Measurements from ENCODE around the gene SELENON. TPM values are rescaled to one million over a fixed set of nuclear protein-coding genes. Genes with fewer than 3 reads are reported as not detected.
A peak's percentile ranks its signal among the peaks of the same experiment; 100 is the strongest.

SELENON gene
- polyA plus RNA-seq = 10 to 100 TPM; 19.2 to 21.4 TPM

- Histone ChIP-seq H3K9me3 (ENCODE audit: control insufficient read depth in 2 of 2, insufficient read depth in 1 of 2, low read depth in 1 of 2, low read length in 1 of 2) (no peaks in the 10 kb centered on the region), H3K27me3 (ENCODE audit: control insufficient read depth in 1 of 2, insufficient read depth in 2 of 2, low read length in 2 of 2) (no peaks in the 10 kb centered on the region), H3K36me3 (ENCODE audit: control insufficient read depth in 2 of 2, insufficient read depth in 2 of 2, low read length in 1 of 2) (peaks cover 0 to 2% of the 10 kb centered on the region in 2 donors), H3K4me3 (ENCODE audit: low read depth in 1 of 2, low read length in 2 of 2) (peak within 1 kb of the TSS; percentile 61 to 77), H3K27ac (ENCODE audit: low read depth in 2 of 2, low read length in 1 of 2) (peak within 1 kb of the TSS; percentile 42 to 76), H3K4me1 (ENCODE audit: control insufficient read depth in 2 of 2, insufficient read depth in 2 of 2, low read length in 1 of 2) (peaks cover 0 to 19% of the 10 kb centered on the region in 2 donors)
- WGBS, 2 donors = 1% methylated on average over 50 to 91 of the region's 91 CpGs
Observed at GRCh38 chr1:25799935-25800702, at the start of gene SELENON. TSS of gene SELENON (plus strand) at chr1:25800193. CDS start at chr1:25800231, 38 bp downstream.

GRCh38 chr1:25750923-25751605 lies 48.9 kb upstream of the SELENON start:
- Histone ChIP-seq H3K36me3 (ENCODE audit: control insufficient read depth in 2 of 2, insufficient read depth in 2 of 2, low read length in 1 of 2) (no peaks in the 10 kb centered on the region), H3K9me3 (ENCODE audit: control insufficient read depth in 2 of 2, insufficient read depth in 1 of 2, low read depth in 1 of 2, low read length in 1 of 2) (no peaks in the 10 kb centered on the region), H3K27ac (ENCODE audit: low read depth in 2 of 2, low read length in 1 of 2) (no peak overlapping the region), H3K4me3 (ENCODE audit: low read depth in 1 of 2, low read length in 2 of 2) (no peak overlapping the region), H3K4me1 (ENCODE audit: control insufficient read depth in 2 of 2, insufficient read depth in 2 of 2, low read length in 1 of 2) (peaks cover 7 to 20% of the 10 kb centered on the region in 2 donors), H3K27me3 (ENCODE audit: control insufficient read depth in 1 of 2, insufficient read depth in 2 of 2, low read length in 2 of 2) (no peaks in the 10 kb centered on the region)
- WGBS, 2 donors = 84 to 89% methylated on average over 6 of the region's 6 CpGs

- peaks cover 3 to 11% of the 10 kb centered on the region in 2 donors for H3K4me1 ChIP-seq (ENCODE audit: control insufficient read depth in 2 of 2, insufficient read depth in 2 of 2, low read length in 1 of 2)
- no peaks in the 10 kb centered on the region for H3K36me3 ChIP-seq (ENCODE audit: control insufficient read depth in 2 of 2, insufficient read depth in 2 of 2, low read length in 1 of 2)
- peak overlapping the region in 1 of 2 donors; percentile 15 for H3K27ac ChIP-seq (ENCODE audit: low read depth in 2 of 2, low read length in 1 of 2)
- 34 to 49% methylated on average over 15 to 17 of the region's 17 CpGs for WGBS, 2 donors
- H3K4me3 ChIP-seq (ENCODE audit: low read depth in 1 of 2, low read length in 2 of 2) = no peak overlapping the region
- H3K9me3 ChIP-seq (ENCODE audit: control insufficient read depth in 2 of 2, insufficient read depth in 1 of 2, low read depth in 1 of 2, low read length in 1 of 2) = no peaks in the 10 kb centered on the region
- H3K27me3 ChIP-seq (ENCODE audit: control insufficient read depth in 1 of 2, insufficient read depth in 2 of 2, low read length in 2 of 2) = no peaks in the 10 kb centered on the region
Observed at GRCh38 chr1:25754470-25755181, 45.4 kb upstream of the SELENON start.

GRCh38 chr1:25755475-25756125 lies 44.4 kb upstream of the SELENON start:
- Histone ChIP-seq H3K27ac (ENCODE audit: low read depth in 2 of 2, low read length in 1 of 2) (no peak overlapping the region), H3K36me3 (ENCODE audit: control insufficient read depth in 2 of 2, insufficient read depth in 2 of 2, low read length in 1 of 2) (no peaks in the 10 kb centered on the region), H3K27me3 (ENCODE audit: control insufficient read depth in 1 of 2, insufficient read depth in 2 of 2, low read length in 2 of 2) (no peaks in the 10 kb centered on the region), H3K4me1 (ENCODE audit: control insufficient read depth in 2 of 2, insufficient read depth in 2 of 2, low read length in 1 of 2) (peaks cover 3 to 11% of the 10 kb centered on the region in 2 donors), H3K9me3 (ENCODE audit: control insufficient read depth in 2 of 2, insufficient read depth in 1 of 2, low read depth in 1 of 2, low read length in 1 of 2) (no peaks in the 10 kb centered on the region), H3K4me3 (ENCODE audit: low read depth in 1 of 2, low read length in 2 of 2) (no peak overlapping the region)
- WGBS, 2 donors = 81 to 83% methylated on average over 7 of the region's 7 CpGs

GRCh38 chr1:25756215-25756614 lies 43.8 kb upstream of the SELENON start:
- H3K36me3 ChIP-seq (ENCODE audit: control insufficient read depth in 2 of 2, insufficient read depth in 2 of 2, low read length in 1 of 2) = no peaks in the 10 kb centered on the region
- no peaks in the 10 kb centered on the region for H3K9me3 ChIP-seq (ENCODE audit: control insufficient read depth in 2 of 2, insufficient read depth in 1 of 2, low read depth in 1 of 2, low read length in 1 of 2)
- no peaks in the 10 kb centered on the region for H3K27me3 ChIP-seq (ENCODE audit: control insufficient read depth in 1 of 2, insufficient read depth in 2 of 2, low read length in 2 of 2)
- H3K27ac ChIP-seq (ENCODE audit: low read depth in 2 of 2, low read length in 1 of 2) = no peak overlapping the region
- H3K4me3 ChIP-seq (ENCODE audit: low read depth in 1 of 2, low read length in 2 of 2) = no peak overlapping the region
- peaks cover 3 to 11% of the 10 kb centered on the region in 2 donors for H3K4me1 ChIP-seq (ENCODE audit: control insufficient read depth in 2 of 2, insufficient read depth in 2 of 2, low read length in 1 of 2)
- WGBS, 2 donors = 72 to 77% methylated on average over 3 of the region's 3 CpGs

GRCh38 chr1:25757151-25757845 lies 42.7 kb upstream of the SELENON start:
- Histone ChIP-seq H3K4me3 (ENCODE audit: low read depth in 1 of 2, low read length in 2 of 2) (no peak overlapping the region), H3K27me3 (ENCODE audit: control insufficient read depth in 1 of 2, insufficient read depth in 2 of 2, low read length in 2 of 2) (no peaks in the 10 kb centered on the region), H3K9me3 (ENCODE audit: control insufficient read depth in 2 of 2, insufficient read depth in 1 of 2, low read depth in 1 of 2, low read length in 1 of 2) (no peaks in the 10 kb centered on the region), H3K27ac (ENCODE audit: low read depth in 2 of 2, low read length in 1 of 2) (no peak overlapping the region), H3K4me1 (ENCODE audit: control insufficient read depth in 2 of 2, insufficient read depth in 2 of 2, low read length in 1 of 2) (peaks cover 3 to 11% of the 10 kb centered on the region in 2 donors), H3K36me3 (ENCODE audit: control insufficient read depth in 2 of 2, insufficient read depth in 2 of 2, low read length in 1 of 2) (no peaks in the 10 kb centered on the region)
- 62 to 67% methylated on average over 12 of the region's 12 CpGs for WGBS, 2 donors

- peaks cover 3 to 11% of the 10 kb centered on the region in 2 donors for H3K4me1 ChIP-seq (ENCODE audit: control insufficient read depth in 2 of 2, insufficient read depth in 2 of 2, low read length in 1 of 2)
- 69 to 72% methylated on average over 5 of the region's 5 CpGs for WGBS, 2 donors
- H3K27ac ChIP-seq (ENCODE audit: low read depth in 2 of 2, low read length in 1 of 2) = no peak overlapping the region
- no peaks in the 10 kb centered on the region for H3K36me3 ChIP-seq (ENCODE audit: control insufficient read depth in 2 of 2, insufficient read depth in 2 of 2, low read length in 1 of 2)
- no peak overlapping the region for H3K4me3 ChIP-seq (ENCODE audit: low read depth in 1 of 2, low read length in 2 of 2)
- H3K27me3 ChIP-seq (ENCODE audit: control insufficient read depth in 1 of 2, insufficient read depth in 2 of 2, low read length in 2 of 2) = no peaks in the 10 kb centered on the region
- H3K9me3 ChIP-seq (ENCODE audit: control insufficient read depth in 2 of 2, insufficient read depth in 1 of 2, low read depth in 1 of 2, low read length in 1 of 2) = no peaks in the 10 kb centered on the region
Observed at GRCh38 chr1:25757846-25758185, 42.2 kb upstream of the SELENON start.

GRCh38 chr1:25758466-25759070 lies 41.4 kb upstream of the SELENON start:
- Histone ChIP-seq H3K4me3 (ENCODE audit: low read depth in 1 of 2, low read length in 2 of 2) (no peak overlapping the region), H3K4me1 (ENCODE audit: control insufficient read depth in 2 of 2, insufficient read depth in 2 of 2, low read length in 1 of 2) (peaks cover 3 to 11% of the 10 kb centered on the region in 2 donors), H3K27me3 (ENCODE audit: control insufficient read depth in 1 of 2, insufficient read depth in 2 of 2, low read length in 2 of 2) (no peaks in the 10 kb centered on the region), H3K27ac (ENCODE audit: low read depth in 2 of 2, low read length in 1 of 2) (no peak overlapping the region), H3K36me3 (ENCODE audit: control insufficient read depth in 2 of 2, insufficient read depth in 2 of 2, low read length in 1 of 2) (no peaks in the 10 kb centered on the region), H3K9me3 (ENCODE audit: control insufficient read depth in 2 of 2, insufficient read depth in 1 of 2, low read depth in 1 of 2, low read length in 1 of 2) (no peaks in the 10 kb centered on the region)
- 70 to 79% methylated on average over 15 of the region's 15 CpGs for WGBS, 2 donors
